Keratinocyte (primary cell): ENCODE measurements around the gene HELZ2.

Experiments
- CTCF ChIP-seq, 3 experiments: IDR thresholded peaks in 1 of 3; conservative IDR thresholded peaks in 1 of 3; optimal IDR thresholded peaks in 1 of 3; 2 replicates in 2 of 3; 3 replicates in 1 of 3; pipeline versions ENCODE3 to v1.5.1; 2011; ENCODE audit warnings: low read length in 3 of 3, mild to moderate bottlenecking in 3 of 3, moderate library complexity in 2 of 3, control low read depth in 1 of 3, inconsistent platforms in 1 of 3; ENCODE audit not compliant: insufficient read depth in 2 of 3; ENCODE audit errors: extremely low read depth in 1 of 3
- EZH2 ChIP-seq: IDR thresholded peaks from one replicate; pipeline ENCODE4 v1.6.1; 2012; ENCODE audit warnings: inconsistent platforms, mild to moderate bottlenecking, low read length, moderate library complexity

DNA sequence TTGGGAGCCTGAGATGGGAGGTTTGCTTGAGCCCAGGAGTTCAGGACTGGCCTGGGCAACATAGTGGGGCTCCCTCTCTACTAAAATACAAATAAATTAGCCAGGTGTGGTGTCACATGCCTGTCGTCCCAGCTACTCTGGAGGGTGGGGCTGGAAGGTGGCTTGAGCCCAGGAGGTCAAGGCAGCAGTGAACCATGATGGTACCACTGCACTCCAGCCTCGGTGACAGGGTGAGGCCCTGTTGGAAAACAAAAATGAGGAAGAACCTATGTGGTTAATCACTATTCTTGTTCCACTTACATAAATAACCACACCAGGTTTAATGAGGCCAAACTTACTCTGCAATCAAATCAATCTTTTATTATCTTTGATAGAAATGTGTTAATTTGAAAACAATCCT lies 48.1 kb downstream of the HELZ2 start:
- TF ChIP-seq CTCF (optimal IDR thresholded peaks at IDR 0.05 in 1 of 3, IDR thresholded peaks at IDR 0.05 in 1 of 3, conservative IDR thresholded peaks at IDR 0.05 in 1 of 3; ENCODE audit: extremely low read depth in 1 of 3, insufficient read depth in 2 of 3, low read length in 3 of 3) (no peak), EZH2 (no peak)
